GM19452 (cell line): ENCODE data around the gene DHODH.
"Not testable (repeated sequence)": the region's sequence is repeated elsewhere in the genome, so short reads cannot be mapped to it uniquely, and the experiment has no call there.

Experiments
- ATAC-seq: cut with Tn5 transposase; IDR thresholded peaks from one replicate; pipeline ENCODE4 v1.9.1; 2021; ENCODE audit not compliant: unreplicated experiment

DHODH gene

DNA sequence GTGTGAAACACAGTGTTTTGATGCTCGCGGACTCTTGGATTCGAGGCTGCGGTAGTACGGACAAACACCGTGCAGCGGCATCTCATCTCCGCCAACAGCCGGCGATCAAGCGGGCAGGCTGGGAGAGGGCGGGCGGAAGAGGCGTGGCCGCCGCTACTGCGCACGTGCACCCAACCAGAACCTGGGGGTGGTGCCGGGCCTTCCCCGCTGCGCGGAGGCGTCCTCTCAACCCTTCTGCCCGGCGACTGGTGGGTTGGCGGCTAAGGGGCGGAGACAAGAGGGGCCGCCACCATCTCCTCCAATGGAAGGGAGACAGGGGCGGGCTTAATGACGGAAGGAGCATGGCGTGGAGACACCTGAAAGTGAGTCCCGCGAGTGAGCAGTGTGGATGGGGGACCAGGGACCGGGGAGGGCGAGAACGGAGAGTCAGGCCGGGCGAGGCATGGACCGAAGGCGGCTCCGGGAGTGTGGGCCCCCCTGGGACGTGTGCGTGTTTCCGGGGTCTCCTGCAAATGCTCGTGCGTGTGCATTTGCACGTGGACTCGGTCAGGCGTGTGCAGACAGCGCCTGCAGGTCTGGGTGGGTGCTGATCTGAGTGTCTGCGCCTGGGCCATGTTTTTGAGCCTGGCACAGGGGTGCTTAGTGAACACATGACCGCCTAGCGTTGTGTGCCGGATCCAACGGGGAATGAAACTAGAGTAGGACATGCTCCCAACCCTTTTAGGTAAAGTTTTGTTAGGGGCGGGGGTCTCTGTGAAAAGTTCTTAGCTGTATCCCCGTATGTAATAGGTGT lies at the start of gene DHODH:
DHODH (plus strand) TSS at position 321 of the 793 bp plus-strand sequence; CDS start at position 342, 21 bp downstream.
- ATAC-seq, result peak; percentile 99

DNA sequence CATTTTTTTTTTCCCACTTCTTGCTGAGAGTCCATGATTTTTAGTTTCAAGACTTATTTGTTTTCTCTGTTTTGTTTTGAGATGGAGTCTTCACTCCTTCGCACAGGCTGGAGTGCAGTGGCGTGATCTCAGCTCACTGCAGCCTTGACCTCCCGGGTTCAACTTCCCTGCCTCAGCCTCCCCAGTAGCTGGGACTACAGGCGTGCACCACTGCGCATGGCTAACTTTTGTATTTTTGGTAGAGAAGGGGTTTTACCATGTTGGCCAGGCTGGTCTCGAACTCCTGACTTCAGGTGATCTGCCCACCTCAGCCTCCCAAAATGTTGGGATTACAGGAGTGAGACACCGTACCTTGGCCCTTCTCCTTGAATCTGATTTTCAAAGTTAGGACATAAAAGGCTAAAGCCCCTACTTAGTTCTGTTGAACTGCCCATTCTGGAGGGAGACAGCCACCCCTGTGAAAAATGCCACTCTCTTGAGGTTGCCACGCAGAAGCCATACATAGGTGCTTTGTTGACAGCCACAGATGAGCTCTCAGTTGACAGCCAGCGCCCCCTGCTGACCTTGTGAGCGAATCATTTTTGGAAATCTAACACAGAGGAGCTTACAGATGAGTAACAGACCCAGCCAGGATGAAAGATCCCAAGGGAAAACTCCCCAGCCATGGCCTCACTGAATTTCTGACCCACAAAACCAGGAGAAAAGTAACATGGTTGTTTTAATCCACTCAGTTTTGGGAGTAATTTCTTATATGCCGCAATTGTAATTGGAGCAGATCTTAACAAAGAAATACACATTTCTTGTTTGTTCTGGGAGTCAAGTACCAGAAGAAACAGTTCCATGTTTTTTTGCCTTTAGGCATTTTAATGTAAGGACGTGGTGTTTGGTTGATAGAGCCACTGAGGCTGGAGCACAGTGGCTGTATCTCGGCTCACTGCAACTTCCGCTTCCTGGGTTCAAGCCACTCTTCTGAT lies 47.2 kb upstream of the DHODH start:
- ATAC-seq, result peak; percentile 82

DNA sequence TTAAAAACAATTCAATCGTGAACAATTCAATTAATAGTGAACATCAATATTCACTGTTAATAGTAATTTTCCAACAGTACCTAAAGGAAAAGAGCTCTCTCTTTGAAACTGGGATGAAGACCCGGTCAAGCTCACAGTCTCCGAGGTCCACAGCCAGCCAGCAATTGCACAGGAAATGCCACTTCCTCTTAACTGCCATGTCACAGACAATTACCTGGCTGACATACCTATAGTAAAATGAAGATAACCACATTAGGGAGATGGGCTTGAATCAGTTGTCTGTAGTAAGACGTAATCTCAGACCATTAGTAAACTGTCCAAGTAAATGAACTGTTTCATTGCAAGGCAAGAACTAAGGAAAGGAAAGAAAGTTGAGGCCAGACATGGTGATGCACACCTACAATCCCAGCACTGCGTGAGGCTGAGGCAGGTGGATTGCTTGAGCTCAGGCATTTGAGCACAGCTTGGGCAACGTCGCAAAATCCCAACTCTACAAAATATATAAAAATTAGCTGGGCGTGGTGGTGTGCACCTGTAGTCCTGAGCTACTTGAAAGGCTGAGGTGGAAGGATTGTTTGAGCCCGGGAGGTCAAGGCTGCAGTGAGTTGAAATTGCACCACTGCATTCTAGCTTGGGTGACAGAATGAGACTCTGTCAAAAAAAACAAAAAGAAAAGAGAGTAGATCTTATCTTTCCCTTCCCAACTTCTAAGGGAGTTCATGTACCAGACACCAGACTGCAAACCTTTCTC lies 45.2 kb upstream of the DHODH start:
- ATAC-seq, result no peak

DNA sequence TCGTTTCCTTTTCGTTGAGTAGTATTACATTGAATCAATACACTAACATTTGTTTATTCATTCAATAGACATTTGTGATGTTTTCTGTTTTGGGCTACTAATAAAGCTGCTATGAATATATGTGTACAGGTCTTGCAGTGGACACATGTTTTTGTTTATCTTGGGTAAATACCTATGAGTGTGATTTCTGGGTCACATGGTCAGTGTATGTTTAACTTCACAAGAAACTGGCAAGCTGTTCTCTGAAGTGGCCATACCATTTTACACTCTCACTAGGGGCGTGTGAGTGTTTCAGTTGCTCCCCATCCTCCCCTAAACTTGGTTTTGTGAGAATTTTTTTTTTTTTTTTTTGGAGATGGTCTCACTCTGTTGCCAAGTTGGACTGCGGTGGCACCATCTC lies 43.3 kb upstream of the DHODH start:
- no peak for ATAC-seq

DNA sequence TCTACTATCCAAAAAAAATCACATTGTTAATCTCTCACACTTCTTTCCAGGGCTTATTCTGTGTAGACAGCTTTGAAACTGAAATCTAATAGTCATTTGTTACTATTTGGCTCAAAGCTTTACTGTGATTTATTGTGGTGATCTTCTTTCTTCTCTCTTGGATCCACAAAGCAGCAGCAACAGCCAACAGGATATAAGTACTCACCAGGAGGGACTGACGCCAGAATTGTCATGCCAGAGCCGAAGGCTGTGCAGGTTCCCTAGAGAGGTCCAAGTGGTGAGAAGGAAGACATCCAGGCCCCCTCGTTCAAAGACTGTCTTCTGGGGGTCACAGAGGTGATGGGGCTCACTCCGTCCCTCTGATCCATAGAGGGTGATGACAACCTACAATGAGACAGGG lies 41.6 kb upstream of the DHODH start:
- ATAC-seq, result no peak

DNA sequence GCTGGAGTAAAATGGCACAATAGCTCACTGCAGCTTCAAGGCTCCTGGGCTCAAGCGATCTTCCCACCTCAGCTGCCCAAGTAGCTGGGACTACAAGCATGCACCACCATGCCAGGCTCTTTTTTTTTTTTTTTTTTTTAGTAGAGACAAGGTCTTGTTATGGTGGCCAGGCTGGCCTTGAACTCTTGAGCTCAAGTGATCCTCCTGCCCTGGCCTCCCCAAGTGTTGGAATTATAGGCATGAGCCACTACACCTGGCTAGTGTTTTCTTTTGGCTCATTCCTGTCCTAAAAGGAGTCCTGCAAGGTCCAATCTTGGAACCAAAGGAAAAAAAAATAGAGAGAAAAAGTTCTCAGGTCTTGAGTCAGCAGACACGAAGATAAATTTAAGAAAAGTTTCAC lies 39.2 kb upstream of the DHODH start:
- ATAC-seq, result no peak

DNA sequence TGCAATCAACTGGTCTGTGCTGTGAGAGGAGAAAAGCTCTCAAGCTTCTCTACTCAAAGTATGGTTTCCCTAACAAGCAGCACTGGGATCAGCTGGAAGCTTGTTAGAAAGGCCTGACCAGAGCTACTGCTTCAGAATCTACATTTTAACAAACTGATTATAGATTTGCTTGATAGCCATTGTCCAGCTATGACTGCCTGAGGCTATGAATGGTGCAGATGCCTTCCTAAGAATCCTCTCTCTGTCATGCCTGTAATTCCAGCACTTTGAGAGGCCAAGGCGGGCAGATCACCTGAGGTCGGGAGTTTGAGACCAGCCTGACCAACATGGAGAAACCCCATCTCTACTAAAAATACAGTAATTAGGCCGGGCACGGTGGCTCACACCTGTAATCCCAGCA lies 37.0 kb upstream of the DHODH start:
- no peak for ATAC-seq

DNA sequence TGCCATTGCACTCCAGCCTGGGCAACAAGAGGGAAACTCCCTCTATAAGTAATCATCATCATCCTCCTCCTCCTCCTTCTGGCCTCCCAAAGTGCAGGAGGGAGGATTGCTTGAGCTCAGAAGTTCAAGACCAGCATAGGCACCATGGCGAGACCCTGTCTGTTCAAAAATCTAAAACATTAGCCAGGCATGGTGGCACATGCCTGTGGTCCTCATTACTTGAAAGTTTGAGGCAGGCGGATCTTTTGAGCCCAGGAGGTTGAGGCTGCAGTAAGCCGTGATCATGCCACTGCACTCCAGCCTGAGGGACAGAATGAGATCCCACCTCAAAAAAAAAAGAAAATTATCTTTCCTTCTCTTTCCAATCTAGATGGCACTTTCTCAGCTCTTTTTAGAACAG lies 36.2 kb upstream of the DHODH start:
- ATAC-seq, result no peak

DNA sequence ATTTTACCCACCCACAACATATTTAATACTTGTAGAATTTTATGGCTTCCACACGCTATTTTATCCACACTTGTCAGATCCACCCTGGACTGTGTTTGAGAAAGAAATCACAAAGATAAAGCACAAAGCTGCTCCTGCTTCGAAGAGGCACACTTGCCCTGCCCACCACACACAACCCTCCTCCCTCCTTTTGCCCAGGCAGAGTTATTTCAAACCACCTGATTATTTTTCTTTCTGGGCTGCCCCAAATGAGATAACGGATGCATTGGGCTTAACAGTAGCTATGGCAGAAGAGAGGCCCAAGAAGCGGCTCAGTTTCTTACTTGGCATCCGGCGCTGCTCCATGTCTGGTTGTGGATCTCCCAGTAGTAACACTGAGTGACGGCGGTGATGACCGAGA lies 35.5 kb upstream of the DHODH start:
- ATAC-seq, result no peak

DNA sequence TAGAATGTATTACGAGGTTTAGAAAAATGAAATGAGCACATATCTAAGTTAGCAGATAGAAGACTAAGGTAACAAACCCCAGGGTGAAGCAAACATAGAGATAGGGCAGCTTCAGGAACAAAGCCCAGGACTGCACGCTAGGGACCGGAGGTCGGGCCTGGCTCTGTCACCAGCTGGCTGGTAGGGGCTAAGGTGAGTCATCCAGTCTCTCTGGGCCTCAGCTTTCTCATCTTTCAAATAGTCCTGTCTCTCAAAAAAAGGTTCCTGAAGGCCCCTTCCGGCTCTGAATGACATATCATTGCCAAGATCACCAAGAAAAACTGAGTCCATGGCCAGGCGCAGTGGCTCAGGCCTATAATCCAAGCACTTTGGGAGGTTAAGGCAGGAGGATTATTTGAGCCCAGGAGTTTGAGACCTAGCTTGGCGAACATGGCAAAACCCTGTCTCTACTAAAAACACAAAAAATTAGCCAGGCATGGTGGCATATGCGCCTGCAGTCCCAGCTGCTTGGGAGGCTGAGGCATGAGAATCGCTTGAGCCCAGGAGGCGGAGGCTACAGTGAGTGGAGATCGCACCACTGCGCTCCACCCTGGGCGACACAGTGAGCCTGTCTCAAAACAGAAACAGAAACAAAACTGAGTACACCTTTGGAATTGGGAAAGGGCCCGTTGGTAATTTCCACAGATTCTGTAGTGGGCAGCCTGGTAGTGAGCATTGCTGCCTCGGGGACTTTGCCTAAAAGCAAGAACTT lies 34.3 kb upstream of the DHODH start:
- ATAC-seq, result no peak

DNA sequence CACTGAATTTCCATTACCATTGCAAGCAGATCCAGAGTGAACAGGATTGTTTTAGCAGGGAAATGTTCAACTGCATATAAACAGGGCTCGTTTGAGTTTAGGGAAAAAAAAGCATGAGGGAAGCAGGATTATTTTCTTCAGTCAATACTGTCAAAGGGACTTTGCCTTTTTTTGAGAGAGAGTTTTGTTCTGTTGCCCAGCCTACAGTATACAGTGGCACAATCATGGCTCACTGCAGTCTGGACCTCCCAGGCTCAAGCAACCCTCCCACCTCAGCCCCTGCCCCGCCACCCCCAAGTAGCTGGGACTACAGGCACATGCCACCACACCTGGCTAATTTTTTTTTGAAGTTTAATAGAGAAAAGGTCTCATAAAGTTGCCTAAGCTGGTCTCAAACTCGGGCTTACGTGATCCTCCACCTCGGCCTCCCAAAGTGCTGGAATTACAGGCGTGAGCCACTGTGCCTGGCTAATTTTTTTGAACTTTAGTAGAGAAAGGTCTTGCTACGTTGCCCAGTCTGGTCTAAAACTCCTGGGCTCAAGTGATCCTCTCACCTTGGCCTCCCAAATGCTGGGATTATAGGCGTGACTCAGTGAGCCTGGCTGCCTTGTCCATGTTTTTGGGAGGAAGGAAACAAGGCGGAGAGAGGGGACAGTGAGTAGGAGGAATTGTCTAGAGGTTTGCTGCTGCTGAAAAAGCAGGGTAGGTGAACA lies 23.1 kb upstream of the DHODH start:
- ATAC-seq, result no peak

DNA sequence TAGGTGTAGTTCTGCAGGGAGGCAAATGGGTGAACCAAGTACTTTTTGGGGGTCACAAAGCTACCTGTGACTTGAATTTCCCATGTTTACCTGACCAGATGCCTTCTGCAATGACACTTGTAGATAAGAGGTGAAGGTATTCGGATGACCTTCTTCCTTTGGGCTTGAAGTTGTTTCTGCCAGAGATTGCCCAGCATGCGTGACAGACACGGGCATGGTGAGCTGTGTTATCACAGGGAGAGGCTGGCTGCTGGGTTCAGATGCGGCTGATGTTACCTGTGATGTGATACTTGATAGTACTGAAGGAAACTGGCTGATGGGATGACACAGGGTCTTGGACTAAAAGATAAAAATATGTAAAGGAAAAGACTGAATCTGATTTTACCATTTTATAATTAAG lies 22.4 kb upstream of the DHODH start:
- ATAC-seq, result no peak

DNA sequence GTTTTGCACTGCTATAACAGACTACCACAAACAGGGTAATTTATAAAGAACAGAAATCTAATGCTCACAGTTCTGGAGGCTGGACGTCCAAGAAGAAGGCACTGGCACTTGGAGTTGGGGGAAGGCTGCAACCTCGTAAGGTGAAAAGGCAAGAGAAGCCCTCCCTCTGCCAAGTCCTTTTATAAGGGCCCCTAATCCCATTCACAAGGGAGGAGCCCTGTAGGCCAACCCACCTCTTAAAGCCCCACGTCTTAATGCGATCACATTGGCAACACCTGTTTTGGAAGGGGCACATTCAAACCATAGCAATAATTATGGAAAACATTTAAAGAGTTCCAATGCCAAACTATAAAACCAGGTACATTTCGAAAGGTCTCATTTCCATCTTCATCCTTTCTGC lies 13.5 kb upstream of the DHODH start:
- ATAC-seq, result no peak

DNA sequence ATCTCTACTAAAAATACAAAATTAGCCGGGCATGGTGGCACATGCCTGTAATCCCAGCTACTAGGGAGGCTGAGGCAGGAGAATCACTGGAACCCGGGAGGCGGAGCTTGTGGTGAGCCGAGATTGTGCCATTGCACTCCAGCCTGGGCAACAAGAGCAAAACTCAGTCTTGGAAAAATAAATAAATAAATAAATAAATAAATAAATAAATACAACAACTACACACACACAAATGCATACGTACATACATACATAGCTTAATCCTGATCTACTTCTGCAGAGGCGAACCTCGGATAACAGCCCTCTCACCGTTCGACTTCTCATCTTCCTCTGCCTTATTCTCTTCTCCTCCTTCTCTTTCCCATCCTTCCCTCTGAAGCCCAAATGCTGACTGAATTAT lies 11.0 kb upstream of the DHODH start:
- ATAC-seq, result not testable (repeated sequence)

DNA sequence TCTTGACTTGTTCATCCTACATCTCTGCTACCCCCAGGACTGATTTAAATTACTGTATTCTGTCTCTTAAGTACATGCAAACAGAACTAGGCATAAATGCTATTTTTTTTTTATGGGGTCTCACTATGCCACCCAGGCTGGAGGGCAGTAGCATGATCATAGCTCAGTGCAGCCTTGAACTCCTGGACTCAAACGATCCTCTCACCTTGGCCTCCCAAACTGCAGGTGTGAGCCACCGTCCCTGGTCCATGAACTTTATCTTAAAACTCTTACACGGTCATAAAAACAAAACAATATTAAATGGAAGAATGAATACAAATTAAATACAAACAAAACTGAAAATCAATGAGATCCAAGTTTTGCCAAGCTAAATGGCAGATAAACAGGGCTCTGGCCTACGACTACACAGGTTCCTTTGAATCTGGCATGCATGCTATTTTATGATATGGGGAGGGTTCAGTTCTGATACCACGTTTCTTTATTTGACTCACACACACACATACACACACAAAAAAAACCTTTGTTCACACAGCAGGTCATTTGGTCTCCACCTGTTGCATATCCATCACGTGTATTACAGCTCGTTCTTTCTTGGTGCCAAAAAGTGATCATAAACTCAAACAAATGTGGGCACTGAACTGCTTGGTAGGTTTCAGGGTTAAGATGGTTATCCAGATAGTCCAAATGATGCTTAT lies 7.2 kb upstream of the DHODH start:
- ATAC-seq, result no peak

DNA sequence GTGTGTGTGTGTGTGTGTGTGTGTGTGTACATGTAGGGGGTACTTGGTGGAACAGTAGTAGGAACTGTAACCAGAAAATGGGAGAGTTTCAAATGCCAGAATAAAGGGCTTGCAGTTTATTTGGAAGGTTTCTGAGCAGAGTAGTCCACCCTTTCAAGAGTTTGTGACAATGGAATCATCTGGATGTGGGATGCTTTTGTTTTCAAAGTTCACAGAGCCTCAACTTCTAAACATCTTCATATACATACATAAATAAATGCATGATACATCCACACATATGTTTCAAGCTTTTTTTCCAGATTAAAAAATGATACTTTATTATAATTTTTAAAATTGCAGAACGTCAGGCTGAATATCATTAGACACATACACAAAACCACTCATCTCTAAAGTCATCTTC lies 5.9 kb upstream of the DHODH start:
- no peak for ATAC-seq

DNA sequence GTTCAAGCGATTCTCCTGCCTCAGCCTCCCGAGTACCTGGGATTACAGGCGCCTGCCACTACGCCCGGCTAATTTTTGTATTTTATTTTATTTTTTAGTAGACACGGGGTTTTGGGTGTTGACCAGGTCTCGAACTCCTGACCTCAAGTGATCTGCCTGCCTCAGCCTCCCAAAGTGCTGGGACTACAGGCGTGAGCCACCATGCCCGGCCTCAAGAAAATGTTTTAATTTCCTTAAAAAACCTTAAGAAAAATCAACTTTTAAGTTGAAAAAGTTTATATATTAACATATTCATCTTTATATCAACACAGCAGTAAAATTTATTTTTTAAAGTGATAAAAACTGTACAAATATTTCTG lies 500 bp upstream of the DHODH start:
- ATAC-seq, result not testable (repeated sequence)

DNA sequence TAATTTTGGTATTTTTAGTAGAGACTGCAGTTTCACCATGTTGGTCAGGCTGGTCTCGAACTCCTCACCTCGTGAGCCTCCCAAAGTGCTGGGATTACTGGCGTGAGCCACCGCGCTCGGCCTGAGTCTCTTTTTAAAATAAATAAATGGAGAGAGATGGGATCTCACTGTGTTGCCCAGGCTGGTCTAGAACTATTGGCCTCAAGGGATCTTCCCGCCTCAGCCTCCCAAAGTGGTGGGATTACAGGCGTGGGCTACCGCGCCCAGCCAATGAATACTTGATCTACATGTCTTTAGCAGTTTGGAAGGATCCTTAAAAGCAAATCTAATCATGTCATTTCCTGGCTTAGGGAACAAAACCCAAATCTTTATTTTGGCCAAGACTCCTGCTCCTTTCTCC lies 1.2 kb downstream of the DHODH start:
- no peak for ATAC-seq

DNA sequence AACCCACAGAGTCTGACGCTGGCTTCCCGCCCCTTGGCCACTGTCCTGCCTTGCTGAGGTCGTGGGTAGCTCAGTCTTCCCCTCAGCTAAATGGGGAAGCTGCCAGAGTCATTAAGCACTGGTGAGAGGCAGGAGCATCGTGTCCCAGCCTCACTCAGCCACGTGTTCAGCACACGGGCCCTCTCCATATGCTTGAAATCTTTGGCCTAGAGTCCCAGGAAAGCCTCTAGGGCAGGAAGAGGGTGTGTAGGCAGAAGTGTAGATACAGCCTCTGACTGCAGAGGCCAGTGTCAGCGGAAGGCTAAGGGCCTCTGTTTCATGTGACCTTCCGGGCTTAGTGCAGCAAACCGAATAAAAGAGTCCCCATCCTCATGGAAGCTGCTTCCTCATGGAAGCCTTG lies 4.1 kb downstream of the DHODH start:
- no peak for ATAC-seq
